Caco-2 (cell line): ENCODE data around the gene ADD1. TPM values are rescaled to one million over a fixed set of nuclear protein-coding genes. Genes with fewer than 3 reads are reported as not detected.

ENCODE experiments used
- BruUV-seq: library from RNA; stranded (reverse); fragments of 400-500 nt; replicated peaks from 2 replicates; lab custom pipeline; 2021; lab: Mats Ljungman, UMichigan
- CTCF ChIA-PET: fragments of 300-600 bp; sonication (Branson Sonifier 250); formaldehyde crosslinking; loops from one replicate; lab custom pipeline; 2022; ENCODE audit warnings: antibody characterized with exemption; lab: Charles Lee
- POLR2A ChIA-PET: fragments of 300-600 bp; sonication (Branson Sonifier 250); formaldehyde crosslinking; loops from one replicate; lab custom pipeline; 2022; ENCODE audit warnings: antibody characterized with exemption; lab: Charles Lee
- DNase-seq, 2 experiments: peaks; one replicate each; pipeline versions ENCODE4 v3.0.0 to v3.0.0-alpha.2; 2020 to 2022
- H3K27me3 ChIP-seq: replicated peaks from 2 replicates; pipeline ENCODE4 v1.6.0; 2011; ENCODE audit warnings: low read length; ENCODE audit not compliant: control insufficient read depth, insufficient read depth
- H3K36me3 ChIP-seq: 2 replicates; pipeline ENCODE4 v1.5.1; 2011; ENCODE audit warnings: low read length; ENCODE audit not compliant: control insufficient read depth, insufficient read depth
- H3K4me1 ChIP-seq: fragments of 250-450 bp; sonication (Bioruptor Pico); 2 replicates; pipeline ENCODE4 v1.5.1; 2020; ENCODE audit warnings: mild to moderate bottlenecking
- H3K4me3 ChIP-seq: 2 replicates; pipeline ENCODE4 v1.5.1; 2011; ENCODE audit warnings: low read depth, mild to moderate bottlenecking, control low read depth, low read length
- H3K9me3 ChIP-seq: fragments of 250-450 bp; sonication (Bioruptor Pico); 2 replicates; pipeline ENCODE4 v1.5.1; 2020; ENCODE audit warnings: mild to moderate bottlenecking, moderate library complexity
- H3K27ac Mint-ChIP-seq: one replicate; pipeline ENCODE4 v1.8.0; 2022; ENCODE audit warnings: mixed read lengths; ENCODE audit not compliant: unreplicated experiment
- H3K27me3 Mint-ChIP-seq: one replicate; pipeline ENCODE4 v1.8.0; 2022; ENCODE audit warnings: mixed read lengths; ENCODE audit not compliant: insufficient read depth, unreplicated experiment
- H3K36me3 Mint-ChIP-seq: one replicate; pipeline ENCODE4 v1.8.0; 2022; ENCODE audit warnings: mild to moderate bottlenecking, mixed read lengths; ENCODE audit not compliant: insufficient read depth, unreplicated experiment
- H3K4me1 Mint-ChIP-seq: one replicate; pipeline ENCODE4 v1.8.0; 2022; ENCODE audit warnings: low read depth, mixed read lengths; ENCODE audit not compliant: unreplicated experiment
- H3K4me3 Mint-ChIP-seq: one replicate; pipeline ENCODE4 v1.8.0; 2022; ENCODE audit warnings: mild to moderate bottlenecking, moderate library complexity, mixed read lengths; ENCODE audit not compliant: unreplicated experiment
- H3K9me3 Mint-ChIP-seq: one replicate; pipeline ENCODE4 v1.8.0; 2022; ENCODE audit warnings: mixed read lengths; ENCODE audit not compliant: unreplicated experiment
- CTCF ChIP-seq, 2 experiments: fragments of 200-600 bp in 1 of 2; IDR thresholded peaks; 1 replicate in 1 of 2; 2 replicates in 1 of 2; pipeline versions ENCODE4 v1.5.1 to v1.8.0; 2011 to 2022; ENCODE audit warnings: antibody characterized with exemption in 1 of 2, control low read depth in 1 of 2, inconsistent platforms in 1 of 2, low read depth in 1 of 2, low read length in 1 of 2, mild to moderate bottlenecking in 1 of 2, moderate library complexity in 1 of 2; ENCODE audit not compliant: insufficient read depth in 1 of 2, severe bottlenecking in 1 of 2, unreplicated experiment in 1 of 2
- intact Hi-C: fragments of 100-400 bp; cut with micrococcal nuclease; formaldehyde crosslinking; loops from one replicate; pipeline ENCODE4 v1.10.0; 2022; ENCODE audit not compliant: unreplicated experiment
- total RNA-seq: library from RNA; stranded (reverse); gene quantifications from 2 replicates; pipeline ENCODE4 v1.2.3, GENCODE V29; 2022

Gene ADD1
- total RNA-seq, 1 experiment from 2014 or later = 242 TPM

- Mint-ChIP-seq H3K27ac (no peak overlapping the region), H3K27me3 (no peaks in the 10 kb centered on the region), H3K9me3 (no peaks in the 10 kb centered on the region), H3K36me3 (peaks cover 13% of the 10 kb centered on the region), H3K4me3 (no peak overlapping the region), H3K4me1 (no peaks in the 10 kb centered on the region)
- ChIA-PET POLR2A (no interaction called here), CTCF (no interaction called here)
- no peaks in the 10 kb centered on the region for H3K4me1 ChIP-seq
- TF ChIP-seq CTCF (IDR thresholded peaks at IDR 0.05; ENCODE audit: insufficient read depth in 1 of 2, low read depth in 1 of 2, low read length in 1 of 2, severe bottlenecking in 1 of 2, unreplicated experiment in 1 of 2) = no peak
- no peaks in the 10 kb centered on the region for H3K27me3 ChIP-seq
- no peaks in the 10 kb centered on the region for H3K9me3 ChIP-seq
- DNase-seq = no peak
- intact Hi-C loops = no loop called here
- no peaks in the 10 kb centered on the region for H3K36me3 ChIP-seq
- H3K4me3 ChIP-seq = no peak overlapping the region
- no TSS peak for BruUV-seq
Measured at GRCh38 chr4:2836391-2836859, 7.2 kb upstream of the ADD1 start.

DNA sequence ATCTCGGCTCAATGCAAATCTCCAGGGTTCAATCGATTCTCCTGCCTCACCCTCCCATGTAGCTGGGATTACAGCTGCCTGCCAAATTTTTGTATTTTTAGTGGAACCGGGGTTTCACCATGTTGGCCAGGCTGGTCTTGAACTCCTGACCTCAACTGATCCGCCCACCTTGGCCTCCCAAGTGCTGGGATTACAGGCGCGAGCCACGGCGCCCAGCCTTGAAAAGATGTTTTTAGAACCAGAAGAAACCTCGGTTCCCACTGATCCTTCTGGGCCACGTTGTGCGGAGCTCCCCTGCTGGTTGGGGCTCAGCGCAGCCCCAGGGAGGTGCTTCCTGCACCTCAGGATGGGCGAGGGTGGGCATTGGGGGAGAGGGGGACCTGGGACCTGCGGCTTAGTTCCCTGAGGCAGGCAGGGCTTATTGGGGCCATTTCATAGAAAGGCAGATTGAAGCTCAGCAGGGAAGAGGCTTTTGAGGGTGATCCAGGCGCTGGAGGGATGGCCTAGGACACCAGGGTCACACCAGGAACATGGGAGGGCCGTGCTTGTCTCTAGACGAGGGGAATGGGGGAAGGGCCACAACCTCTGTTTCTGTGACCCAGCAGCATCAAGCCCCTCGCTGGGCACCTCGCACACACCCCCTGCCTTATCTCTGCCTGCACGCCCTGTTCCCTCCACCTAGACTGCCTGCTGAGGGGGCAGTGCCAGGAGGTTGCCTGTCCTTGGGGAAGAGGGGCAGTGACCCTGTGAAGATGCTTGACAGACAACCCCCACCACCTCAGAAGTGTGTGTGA, 6.3 kb upstream of the ADD1 start:
- no peaks in the 10 kb centered on the region for H3K27me3 Mint-ChIP-seq
- no peaks in the 10 kb centered on the region for H3K9me3 ChIP-seq
- H3K36me3 Mint-ChIP-seq = peaks cover 19% of the 10 kb centered on the region
- DNase-seq = no peak
- H3K4me3 ChIP-seq = no peak overlapping the region
- no peaks in the 10 kb centered on the region for H3K4me1 ChIP-seq
- H3K4me3 Mint-ChIP-seq = no peak overlapping the region
- peaks cover under 1% of the 10 kb centered on the region for H3K4me1 Mint-ChIP-seq
- POLR2A ChIA-PET = no interaction called here
- intact Hi-C loops = no loop called here
- H3K27ac Mint-ChIP-seq = no peak overlapping the region
- no peaks in the 10 kb centered on the region for H3K27me3 ChIP-seq
- H3K9me3 Mint-ChIP-seq = no peaks in the 10 kb centered on the region
- no TSS peak for BruUV-seq
- CTCF ChIA-PET = no interaction called here
- no peaks in the 10 kb centered on the region for H3K36me3 ChIP-seq
- TF ChIP-seq CTCF (IDR thresholded peaks at IDR 0.05; ENCODE audit: insufficient read depth in 1 of 2, low read depth in 1 of 2, low read length in 1 of 2, severe bottlenecking in 1 of 2, unreplicated experiment in 1 of 2) = no peak

- peaks cover 17% of the 10 kb centered on the region for H3K36me3 Mint-ChIP-seq
- H3K4me1 Mint-ChIP-seq = peaks cover 6% of the 10 kb centered on the region
- no peaks in the 10 kb centered on the region for H3K27me3 Mint-ChIP-seq
- H3K27me3 ChIP-seq = no peaks in the 10 kb centered on the region
- ChIA-PET CTCF (no interaction called here), POLR2A (no interaction called here)
- no peaks in the 10 kb centered on the region for H3K9me3 Mint-ChIP-seq
- no peaks in the 10 kb centered on the region for H3K36me3 ChIP-seq
- intact Hi-C loops = no loop called here
- H3K4me1 ChIP-seq = peaks cover 5% of the 10 kb centered on the region
- TF ChIP-seq CTCF (IDR thresholded peaks at IDR 0.05; ENCODE audit: insufficient read depth in 1 of 2, low read depth in 1 of 2, low read length in 1 of 2, severe bottlenecking in 1 of 2, unreplicated experiment in 1 of 2) = no peak
- DNase-seq = no peak
- no peak overlapping the region for H3K4me3 ChIP-seq
- no peak overlapping the region for H3K4me3 Mint-ChIP-seq
- BruUV-seq = no TSS peak
- no peaks in the 10 kb centered on the region for H3K9me3 ChIP-seq
- no peak overlapping the region for H3K27ac Mint-ChIP-seq
Measured at GRCh38 chr4:2837904-2838496, 5.6 kb upstream of the ADD1 start.
